ENCODE measurements around the gene RANGRF.

- TF ChIP-seq EZH2 (IDR thresholded peaks at IDR 0.05; ENCODE audit: borderline replicate concordance, insufficient read depth, low read depth, low read length, poor library complexity, severe bottlenecking): no peak
- TF ChIP-seq, protein P1, sequence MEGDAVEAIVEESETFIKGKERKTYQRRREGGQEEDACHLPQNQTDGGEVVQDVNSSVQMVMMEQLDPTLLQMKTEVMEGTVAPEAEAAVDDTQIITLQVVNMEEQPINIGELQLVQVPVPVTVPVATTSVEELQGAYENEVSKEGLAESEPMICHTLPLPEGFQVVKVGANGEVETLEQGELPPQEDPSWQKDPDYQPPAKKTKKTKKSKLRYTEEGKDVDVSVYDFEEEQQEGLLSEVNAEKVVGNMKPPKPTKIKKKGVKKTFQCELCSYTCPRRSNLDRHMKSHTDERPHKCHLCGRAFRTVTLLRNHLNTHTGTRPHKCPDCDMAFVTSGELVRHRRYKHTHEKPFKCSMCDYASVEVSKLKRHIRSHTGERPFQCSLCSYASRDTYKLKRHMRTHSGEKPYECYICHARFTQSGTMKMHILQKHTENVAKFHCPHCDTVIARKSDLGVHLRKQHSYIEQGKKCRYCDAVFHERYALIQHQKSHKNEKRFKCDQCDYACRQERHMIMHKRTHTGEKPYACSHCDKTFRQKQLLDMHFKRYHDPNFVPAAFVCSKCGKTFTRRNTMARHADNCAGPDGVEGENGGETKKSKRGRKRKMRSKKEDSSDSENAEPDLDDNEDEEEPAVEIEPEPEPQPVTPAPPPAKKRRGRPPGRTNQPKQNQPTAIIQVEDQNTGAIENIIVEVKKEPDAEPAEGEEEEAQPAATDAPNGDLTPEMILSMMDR (IDR thresholded peaks at IDR 0.05): no peak
Measured at GRCh38 chr17:8275421-8276290, 12.8 kb upstream of the RANGRF start.

All from B cell (primary cell).